ENCODE data around the gene ACACB.

- TF ChIP-seq CTCF (IDR thresholded peaks at IDR 0.05) (no peak), POLR2A (IDR thresholded peaks at IDR 0.05) (no peak)
Measured at GRCh38 chr12:109084425-109084824, 32.0 kb upstream of the ACACB start.
